Immature natural killer cell (primary cell): Measurements from ENCODE around the gene RO60. TPM values are rescaled to one million over a fixed set of nuclear protein-coding genes. Genes with fewer than 3 reads are reported as not detected.
"Not testable (repeated sequence)": the region's sequence is repeated elsewhere in the genome, so short reads cannot be mapped to it uniquely, and the experiment has no call there.

Experiments
- DNase-seq, 3 donors: peaks; one replicate each; pipeline ENCODE4 v3.0.0; 2022; ENCODE audit warnings: mixed read lengths in 1 of 3
- H3K27ac Mint-ChIP-seq, 6 donors: one replicate each; pipeline ENCODE4 v1.8.0; 2020; ENCODE audit warnings: mixed read lengths in 6 of 6, mild to moderate bottlenecking in 5 of 6, inconsistent platforms in 4 of 6, moderate library complexity in 3 of 6
- H3K27me3 Mint-ChIP-seq, 3 donors: one replicate each; pipeline ENCODE4 v1.8.0; 2020 to 2021; ENCODE audit warnings: low read depth in 3 of 3, mild to moderate bottlenecking in 3 of 3, mixed read lengths in 3 of 3, moderate library complexity in 3 of 3, inconsistent platforms in 1 of 3
- H3K36me3 Mint-ChIP-seq, 3 donors: one replicate each; pipeline ENCODE4 v1.8.0; 2020; ENCODE audit warnings: mixed read lengths in 3 of 3, inconsistent platforms in 2 of 3, mild to moderate bottlenecking in 2 of 3
- H3K4me1 Mint-ChIP-seq, 2 donors: one replicate each; pipeline ENCODE4 v1.8.0; 2020; ENCODE audit warnings: inconsistent platforms in 2 of 2, mild to moderate bottlenecking in 2 of 2, mixed read lengths in 2 of 2, moderate library complexity in 1 of 2
- H3K4me3 Mint-ChIP-seq, 5 donors: one replicate each; pipeline ENCODE4 v1.8.0; 2020; ENCODE audit warnings: mild to moderate bottlenecking in 5 of 5, mixed read lengths in 5 of 5, inconsistent platforms in 3 of 5, moderate library complexity in 3 of 5
- H3K9me3 Mint-ChIP-seq, 6 donors: one replicate each; pipeline ENCODE4 v1.8.0; 2020; ENCODE audit warnings: mild to moderate bottlenecking in 6 of 6, mixed read lengths in 6 of 6, inconsistent platforms in 4 of 6, moderate library complexity in 3 of 6
- polyA plus RNA-seq, 3 donors: library from polyadenylated mRNA; unstranded; fragments of 300-500 nt; fragmentation: Illumina TruSeq; gene quantifications; one replicate each; pipeline ENCODE4 v1.2.3, GENCODE V29; 2021

Gene RO60
- 100 to 1,000 TPM; 105 to 151 (median 149) TPM for polyA plus RNA-seq

GRCh38 chr1:193059282-193060114 is at the start of gene RO60, which contains the start of gene UCHL5:
Gene RO60 (plus strand): TSS chr1:193059612. CDS start chr1:193069055, 9,443 bp downstream.
Gene UCHL5 (minus strand): TSS chr1:193059360. CDS start chr1:193059260, 100 bp downstream.
- Mint-ChIP-seq H3K36me3 (peaks cover 0 to 9% (median 3%) of the 10 kb centered on the region in 3 donors), H3K9me3 (no peaks in the 10 kb centered on the region), H3K27ac (peak within 1 kb of the TSS; percentile 95 to 100 (median 98)), H3K4me3 (peak within 1 kb of the TSS; percentile 89 to 100 (median 95)), H3K4me1 (peaks cover 57 to 77% of the 10 kb centered on the region in 2 donors), H3K27me3 (peaks cover 8 to 20% (median 12%) of the 10 kb centered on the region in 3 donors)
- DNase-seq = peak; percentile 95 to 96 (median 95)

- Mint-ChIP-seq H3K4me3 (no peak overlapping the region), H3K4me1 (no peaks in the 10 kb centered on the region), H3K27ac (no peak overlapping the region), H3K9me3 (no peaks in the 10 kb centered on the region), H3K27me3 (no peaks in the 10 kb centered on the region), H3K36me3 (peaks cover 0 to 9% (median 0%) of the 10 kb centered on the region in 3 donors)
- DNase-seq = no peak
Observed at GRCh38 chr1:193011406-193011805, 48.0 kb upstream of the RO60 start.

- Mint-ChIP-seq H3K9me3 (no peaks in the 10 kb centered on the region), H3K27ac (no peak overlapping the region), H3K4me1 (no peaks in the 10 kb centered on the region), H3K4me3 (no peak overlapping the region), H3K27me3 (no peaks in the 10 kb centered on the region), H3K36me3 (peaks cover 0 to 9% (median 0%) of the 10 kb centered on the region in 3 donors)
- no peak for DNase-seq
Observed at GRCh38 chr1:193013005-193013404, 46.4 kb upstream of the RO60 start.

GRCh38 chr1:193013707-193014106 is 45.7 kb upstream of the RO60 start:
- H3K9me3 Mint-ChIP-seq = no peaks in the 10 kb centered on the region
- H3K27ac Mint-ChIP-seq = no peak overlapping the region
- no peak for DNase-seq
- H3K4me1 Mint-ChIP-seq = no peaks in the 10 kb centered on the region
- no peak overlapping the region for H3K4me3 Mint-ChIP-seq
- no peaks in the 10 kb centered on the region for H3K27me3 Mint-ChIP-seq
- peaks cover 0 to 9% (median 3%) of the 10 kb centered on the region in 3 donors for H3K36me3 Mint-ChIP-seq

- Mint-ChIP-seq H3K27ac (no peak overlapping the region), H3K9me3 (no peaks in the 10 kb centered on the region), H3K27me3 (no peaks in the 10 kb centered on the region), H3K4me1 (no peaks in the 10 kb centered on the region), H3K36me3 (peaks cover 0 to 9% (median 3%) of the 10 kb centered on the region in 3 donors), H3K4me3 (no peak overlapping the region)
- DNase-seq = no peak
Observed at GRCh38 chr1:193014400-193014799, 45.0 kb upstream of the RO60 start.

- no peaks in the 10 kb centered on the region for H3K27me3 Mint-ChIP-seq
- no peak overlapping the region for H3K27ac Mint-ChIP-seq
- no peak for DNase-seq
- H3K4me3 Mint-ChIP-seq = no peak overlapping the region
- peaks cover 0 to 9% (median 3%) of the 10 kb centered on the region in 3 donors for H3K36me3 Mint-ChIP-seq
- H3K9me3 Mint-ChIP-seq = no peaks in the 10 kb centered on the region
- H3K4me1 Mint-ChIP-seq = no peaks in the 10 kb centered on the region
Observed at GRCh38 chr1:193016788-193017187, 42.6 kb upstream of the RO60 start.

GRCh38 chr1:193019442-193020026 is 39.9 kb upstream of the RO60 start:
- Mint-ChIP-seq H3K9me3 (no peaks in the 10 kb centered on the region), H3K36me3 (peaks cover 0 to 12% (median 7%) of the 10 kb centered on the region in 3 donors), H3K4me3 (no peak overlapping the region), H3K27ac (peak overlapping the region in 3 of 6 donors; percentile 19 to 64 (median 32)), H3K27me3 (no peaks in the 10 kb centered on the region), H3K4me1 (no peaks in the 10 kb centered on the region)
- peak; percentile 38 to 50 (median 41) for DNase-seq

GRCh38 chr1:193025218-193025617 is 34.2 kb upstream of the RO60 start:
- Mint-ChIP-seq H3K36me3 (peaks cover 7 to 16% (median 13%) of the 10 kb centered on the region in 3 donors), H3K4me3 (no peak overlapping the region), H3K27me3 (peaks cover 0 to 1% (median 0%) of the 10 kb centered on the region in 3 donors), H3K27ac (peak overlapping the region in 2 of 6 donors; percentile 30 to 59), H3K4me1 (peaks cover 0 to 10% of the 10 kb centered on the region in 2 donors), H3K9me3 (no peaks in the 10 kb centered on the region)
- DNase-seq = no peak

- DNase-seq = no peak
- no peak overlapping the region for H3K4me3 Mint-ChIP-seq
- no peaks in the 10 kb centered on the region for H3K9me3 Mint-ChIP-seq
- peaks cover 15 to 58% of the 10 kb centered on the region in 2 donors for H3K4me1 Mint-ChIP-seq
- peaks cover 0 to 1% (median 0%) of the 10 kb centered on the region in 3 donors for H3K27me3 Mint-ChIP-seq
- H3K36me3 Mint-ChIP-seq = peaks cover 7 to 16% (median 7%) of the 10 kb centered on the region in 3 donors
- H3K27ac Mint-ChIP-seq = peak overlapping the region in 3 of 6 donors; percentile 0 to 78 (median 53)
Observed at GRCh38 chr1:193030280-193030679, 29.1 kb upstream of the RO60 start.

- DNase-seq = peak in 2 of 3 donors; percentile 7 to 10
- Mint-ChIP-seq H3K4me3 (no peak overlapping the region), H3K4me1 (peaks cover 22 to 60% of the 10 kb centered on the region in 2 donors), H3K27ac (peak overlapping the region in 1 of 6 donors; percentile 53), H3K9me3 (no peaks in the 10 kb centered on the region), H3K27me3 (peaks cover 0 to 1% (median 0%) of the 10 kb centered on the region in 3 donors), H3K36me3 (peaks cover 0 to 8% (median 0%) of the 10 kb centered on the region in 3 donors)
Observed at GRCh38 chr1:193031431-193031830, 28.0 kb upstream of the RO60 start.

GRCh38 chr1:193032643-193033427 is 26.6 kb upstream of the RO60 start:
- not testable (repeated sequence) for H3K27me3 Mint-ChIP-seq, H3K9me3 Mint-ChIP-seq, DNase-seq, H3K4me3 Mint-ChIP-seq
- H3K36me3 Mint-ChIP-seq = peaks cover 0 to 12% (median 0%) of the 10 kb centered on the region in 3 donors
- peak overlapping the region in 1 of 6 donors; percentile 38 for H3K27ac Mint-ChIP-seq
- peaks cover 32 to 74% of the 10 kb centered on the region in 2 donors for H3K4me1 Mint-ChIP-seq

- no peaks in the 10 kb centered on the region for H3K27me3 Mint-ChIP-seq
- no peak for DNase-seq
- H3K4me1 Mint-ChIP-seq = peaks cover 32 to 77% of the 10 kb centered on the region in 2 donors
- no peaks in the 10 kb centered on the region for H3K9me3 Mint-ChIP-seq
- peaks cover 0 to 12% (median 0%) of the 10 kb centered on the region in 3 donors for H3K36me3 Mint-ChIP-seq
- peak overlapping the region in 2 of 6 donors; percentile 1 to 17 for H3K27ac Mint-ChIP-seq
- peak overlapping the region in 1 of 5 donors; percentile 12 for H3K4me3 Mint-ChIP-seq
Observed at GRCh38 chr1:193033610-193034009, 25.8 kb upstream of the RO60 start.

- Mint-ChIP-seq H3K4me1 (peaks cover 40 to 91% of the 10 kb centered on the region in 2 donors), H3K4me3 (no peak overlapping the region), H3K27me3 (no peaks in the 10 kb centered on the region), H3K36me3 (peaks cover 0 to 12% (median 0%) of the 10 kb centered on the region in 3 donors), H3K27ac (peak overlapping the region in 4 of 6 donors; percentile 9 to 79 (median 36)), H3K9me3 (no peaks in the 10 kb centered on the region)
- no peak for DNase-seq
Observed at GRCh38 chr1:193036337-193037047, 22.9 kb upstream of the RO60 start.
